ENCODE data around the gene TBC1D16. TPM values are rescaled to one million over a fixed set of nuclear protein-coding genes. Genes with fewer than 3 reads are reported as not detected.
A peak's percentile ranks its signal among the peaks of the same experiment; 100 is the strongest.

TBC1D16 gene
- total RNA-seq, 1 donor from 2014 or later = 23.3 TPM

GRCh38 chr17:79950751-79951150, 84.9 kb downstream of the TBC1D16 start:
- peak; percentile 61 for DNase-seq

- DNase-seq = no peak
Observed at GRCh38 chr17:79950306-79950705, 85.4 kb downstream of the TBC1D16 start.

DNA sequence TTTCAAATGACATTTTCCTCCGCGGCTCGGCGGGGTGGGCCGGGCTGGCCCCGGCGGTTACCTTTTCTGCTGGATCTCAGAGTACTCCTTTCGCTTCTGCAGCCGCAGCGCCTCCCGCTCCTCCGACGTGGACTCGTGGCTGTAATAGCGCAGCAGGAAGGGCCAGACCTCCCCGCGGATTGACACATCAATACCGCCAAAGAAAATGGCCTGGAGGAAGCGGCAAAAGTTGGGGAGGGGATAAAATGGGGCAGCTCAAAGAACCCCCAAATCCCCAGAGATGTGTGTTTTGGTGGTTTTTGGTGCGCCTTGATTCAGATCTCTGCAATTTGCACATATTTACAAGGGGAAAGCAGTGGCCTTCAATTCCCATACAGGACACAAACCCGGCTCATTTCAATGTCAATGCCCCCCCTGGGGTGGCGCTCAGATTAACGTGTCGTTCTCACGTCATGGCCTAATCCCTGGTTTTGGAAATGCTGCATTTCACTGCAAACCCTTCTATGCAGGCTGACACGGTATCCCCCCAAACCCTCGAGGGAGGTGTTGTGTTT, 85.9 kb downstream of the TBC1D16 start:
- DNase-seq = no peak

DNA sequence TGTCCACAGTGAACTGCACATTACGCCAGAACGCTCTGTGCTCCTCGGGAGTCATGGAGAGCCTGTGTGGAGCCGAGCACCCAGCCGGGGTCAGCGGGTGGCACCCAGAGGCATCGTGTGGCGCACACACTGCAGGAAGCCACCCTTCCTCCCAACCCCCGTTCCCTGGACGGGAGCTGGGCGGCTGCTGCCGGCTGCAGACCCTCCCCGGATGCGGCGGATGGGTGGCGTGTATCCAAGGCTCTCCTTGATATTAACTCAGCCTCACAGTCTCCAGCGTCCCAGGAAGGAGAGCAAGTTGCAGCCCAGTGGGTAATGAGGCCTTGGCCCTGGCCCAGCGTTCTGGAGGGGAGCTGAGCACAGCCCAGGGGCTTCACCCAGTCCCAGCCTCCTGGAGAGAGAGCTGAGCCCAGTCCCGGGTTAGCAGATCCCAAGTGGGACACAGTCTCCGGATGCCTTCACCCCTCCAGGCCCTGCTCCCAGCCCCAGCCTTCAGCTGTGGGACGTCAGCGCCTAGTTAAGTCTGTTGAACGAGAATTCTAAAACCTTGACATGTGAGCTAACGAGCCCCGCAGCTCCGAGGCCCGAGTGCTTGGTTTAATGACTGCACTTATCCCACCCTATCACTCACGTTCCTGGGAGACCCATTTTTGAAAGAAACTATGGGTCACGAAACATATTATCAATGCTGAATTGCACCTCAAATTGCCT, 86.6 kb downstream of the TBC1D16 start:
- DNase-seq = no peak

- no peak for DNase-seq
Observed at GRCh38 chr17:79948406-79948944, 87.2 kb downstream of the TBC1D16 start.

GRCh38 chr17:79947351-79948031, 88.2 kb downstream of the TBC1D16 start:
- DNase-seq = no peak

GRCh38 chr17:79946352-79947231, 89.1 kb downstream of the TBC1D16 start:
- no peak for DNase-seq

DNA sequence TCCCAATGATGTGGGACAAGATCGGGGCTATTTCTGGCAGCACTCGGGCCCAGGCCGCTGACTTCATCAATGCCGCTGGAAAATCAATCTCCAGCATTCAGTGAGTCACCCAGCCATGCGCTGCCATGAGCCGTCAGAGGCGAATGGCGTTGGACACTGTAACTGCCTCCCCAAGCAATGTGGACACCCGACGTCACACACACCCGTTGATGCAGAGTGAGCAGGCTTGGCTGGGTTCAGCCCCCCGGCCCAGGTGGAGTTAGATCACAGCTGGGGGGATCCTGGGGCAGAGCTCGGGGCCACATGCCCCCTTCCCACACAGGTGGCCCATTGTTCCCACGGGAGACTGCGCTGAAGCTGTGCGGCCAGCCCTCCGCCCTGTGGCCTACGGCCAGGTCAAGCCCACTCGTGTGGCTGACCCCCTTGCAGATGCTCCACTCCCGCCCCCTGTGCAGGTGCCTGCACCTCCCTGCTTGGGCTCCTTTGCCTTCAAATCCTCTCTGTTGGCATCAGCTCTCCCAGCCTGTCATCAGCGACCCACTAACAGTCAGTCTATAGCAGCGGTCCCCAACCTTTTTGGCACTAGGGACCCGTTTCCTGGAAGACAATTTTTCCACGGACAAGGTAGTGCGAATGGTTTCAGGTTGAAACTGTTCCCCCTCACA, 89.9 kb downstream of the TBC1D16 start:
- DNase-seq = no peak

GRCh38 chr17:79944821-79945391, 90.8 kb downstream of the TBC1D16 start:
- DNase-seq = no peak

GRCh38 chr17:79944251-79944812, 91.3 kb downstream of the TBC1D16 start:
- no peak for DNase-seq

GRCh38 chr17:79943347-79944241, 92.1 kb downstream of the TBC1D16 start:
- no peak for DNase-seq

DNA sequence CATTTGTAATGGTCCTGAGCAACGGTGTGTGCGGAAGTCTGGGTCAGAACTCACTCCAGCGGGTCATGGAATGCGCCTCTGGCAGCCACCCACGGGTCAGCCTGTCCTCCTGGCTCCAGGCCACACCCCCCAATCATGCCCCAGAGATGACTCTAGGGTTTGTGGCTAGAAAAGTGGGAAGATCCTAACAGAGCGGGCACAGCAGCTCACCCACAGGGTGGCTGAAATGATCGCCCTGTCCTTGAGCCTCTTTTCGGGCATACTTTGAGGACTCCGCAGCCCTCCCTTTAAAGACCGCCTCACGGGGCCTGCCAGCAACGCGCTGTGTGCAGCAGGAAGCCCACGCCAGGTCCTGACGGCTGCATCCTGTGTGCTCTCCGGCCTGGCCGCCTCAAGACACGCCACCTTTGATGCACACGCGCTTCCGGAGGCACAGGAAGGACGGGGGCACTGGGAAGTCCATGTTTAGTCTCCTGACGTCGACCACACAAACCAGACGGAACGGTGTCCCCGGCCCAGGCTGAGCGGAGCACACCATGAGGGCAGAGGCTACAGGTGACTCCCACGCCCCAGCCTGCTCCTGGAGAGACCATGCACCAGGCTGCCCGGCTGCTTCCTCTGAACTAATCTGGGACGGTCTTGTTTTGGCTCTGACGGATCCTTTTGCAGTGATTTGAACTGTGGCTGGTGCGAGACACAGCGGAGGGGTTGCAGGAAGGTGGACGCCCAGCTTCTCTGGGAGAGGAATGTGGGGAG, 92.9 kb downstream of the TBC1D16 start:
- DNase-seq = no peak

DNA sequence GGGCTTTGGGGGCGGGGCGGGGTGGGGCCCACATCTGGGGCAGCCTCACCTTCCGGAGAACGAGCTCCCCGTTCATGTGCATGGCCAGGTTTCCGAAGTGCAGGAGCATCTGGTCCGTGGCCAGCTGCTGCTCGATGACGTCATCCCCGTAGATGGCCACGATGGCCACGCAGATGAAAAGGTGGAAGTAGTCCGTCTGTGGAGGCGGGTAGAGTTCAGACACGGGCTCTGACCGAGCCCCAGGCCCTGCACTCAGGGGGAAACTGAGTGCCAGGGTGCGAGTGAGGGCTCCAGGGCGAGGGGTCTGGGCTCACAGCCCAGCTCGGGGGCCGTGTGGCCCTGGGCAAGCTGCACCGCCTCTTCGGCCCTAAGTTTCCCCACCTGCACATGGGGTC, 93.7 kb downstream of the TBC1D16 start:
- DNase-seq = no peak

DNA sequence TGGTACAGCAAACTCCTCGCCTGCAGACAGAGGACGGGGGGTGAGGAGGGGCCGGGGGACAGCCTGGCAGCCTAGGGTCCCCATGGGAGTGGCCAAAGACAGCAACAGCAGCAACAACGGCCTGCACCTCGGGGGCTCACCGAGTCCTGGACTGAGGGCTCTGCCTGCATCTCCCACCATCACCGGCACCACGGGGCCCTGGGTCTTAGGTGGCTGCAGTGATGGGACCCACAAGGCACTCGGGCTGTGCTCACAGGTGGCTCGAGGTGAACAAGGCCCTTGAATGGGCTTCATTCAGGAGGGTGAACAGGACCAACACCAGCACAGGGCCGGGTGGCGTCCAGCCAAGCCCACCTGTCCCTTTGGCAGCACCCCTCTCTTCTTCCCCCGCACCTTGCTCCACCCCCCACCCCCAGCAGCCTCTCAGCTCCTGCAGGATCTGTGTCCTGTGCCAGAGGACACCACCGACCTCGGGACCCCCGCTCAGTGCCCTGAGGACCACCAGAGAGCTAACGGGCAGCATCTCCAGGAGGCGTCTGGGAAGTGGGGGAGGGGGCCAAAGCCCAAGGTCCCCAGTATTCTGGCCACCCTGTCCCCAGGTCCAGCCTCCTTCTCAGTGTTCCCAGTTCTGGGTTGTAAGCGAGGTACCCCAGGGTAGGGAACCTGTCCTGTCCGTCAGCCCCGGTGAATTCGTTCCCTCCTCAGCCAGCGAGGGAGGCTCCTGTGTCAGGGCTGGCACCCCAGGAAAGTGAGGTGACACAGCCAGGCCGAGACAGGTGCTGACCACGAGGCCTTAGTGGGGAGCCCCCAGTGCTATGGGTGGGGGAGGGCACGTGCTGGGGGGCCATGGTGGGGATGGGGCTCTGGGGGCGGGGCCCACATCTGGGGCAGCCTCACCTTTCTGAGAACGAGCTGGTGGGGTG, 94.3 kb downstream of the TBC1D16 start:
- DNase-seq = no peak

GRCh38 chr17:79940459-79941087, 95.1 kb downstream of the TBC1D16 start:
- no peak for DNase-seq

DNA sequence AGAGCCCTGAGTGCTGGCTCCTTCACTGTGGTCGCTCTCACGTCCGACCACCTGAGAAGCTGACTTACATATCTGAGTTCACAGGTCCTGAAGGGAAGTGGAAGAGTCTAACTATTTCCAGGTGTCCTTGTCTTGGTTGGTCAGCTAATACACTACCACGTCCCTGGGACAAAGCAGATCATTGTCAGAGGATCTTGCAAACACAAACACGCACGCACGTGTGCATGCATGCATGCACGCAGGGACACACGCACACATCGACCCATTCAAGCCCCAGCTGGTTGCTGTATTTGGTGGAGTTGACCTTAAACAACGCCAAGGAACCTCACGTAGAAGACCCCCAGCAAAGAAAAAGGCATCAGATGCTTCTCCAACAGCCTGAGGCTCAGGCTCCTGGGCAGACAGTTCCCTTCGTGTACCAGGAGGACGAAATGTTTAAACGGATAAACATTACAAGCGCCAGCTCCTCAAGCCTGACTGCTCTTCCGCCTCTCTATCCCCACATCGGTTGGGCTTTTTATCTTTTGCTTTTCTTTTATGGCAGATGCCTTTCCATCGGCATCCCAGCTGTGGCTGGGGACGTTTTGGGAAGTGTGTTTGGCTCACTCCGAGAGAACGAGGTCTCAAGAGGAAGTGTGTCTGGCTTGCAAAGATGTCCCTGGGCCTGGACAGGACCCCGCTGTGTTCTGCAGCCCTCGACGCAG, 95.8 kb downstream of the TBC1D16 start:
- no peak for DNase-seq

GRCh38 chr17:79939094-79939435, 96.6 kb downstream of the TBC1D16 start:
- DNase-seq = no peak
